Urinary bladder (tissue), 4 donors: ENCODE results near the gene IFT20. TPM values are rescaled to one million over a fixed set of nuclear protein-coding genes. Genes with fewer than 3 reads are reported as not detected.

Source experiments
- DNase-seq: peaks from one replicate; pipeline ENCODE4 v3.0.0-alpha.2; 2015; ENCODE audit errors: extremely low spot score
- H3K27ac ChIP-seq: one replicate; pipeline ENCODE4 v1.5.1; 2013; ENCODE audit warnings: low read depth, mild to moderate bottlenecking, moderate library complexity
- H3K36me3 ChIP-seq: one replicate; pipeline ENCODE4 v1.6.1; 2013; ENCODE audit warnings: mild to moderate bottlenecking, moderate library complexity; ENCODE audit not compliant: insufficient read depth
- H3K4me1 ChIP-seq: one replicate; pipeline ENCODE4 v1.6.1; 2013; ENCODE audit warnings: mild to moderate bottlenecking, moderate library complexity; ENCODE audit not compliant: insufficient read depth
- H3K4me3 ChIP-seq: one replicate; pipeline ENCODE4 v1.5.1; 2013; ENCODE audit warnings: low read depth, low read length
- WGBS: extraction: QIAGEN DNeasy Blood & Tissue Kit; methylation state at CpG from one replicate; pipeline ENCODE4 v1.1.7; 2013; 5-methylcytosine and 5-hydroxymethylcytosine counted together
- polyA plus RNA-seq: library from polyadenylated mRNA; stranded (reverse); fragments of 200-250 nt; gene quantifications from one replicate; pipeline ENCODE4 v1.2.3, GENCODE V29; 2013
- total RNA-seq: library from RNA; depleted of rRNA; stranded (reverse); fragments of >200 nt; gene quantifications from one replicate; pipeline ENCODE4 v1.2.3, GENCODE V29; 2014
- donor health status: healthy with polysubstance abuse.
- donor health status: healthy.

Gene IFT20, protein sequence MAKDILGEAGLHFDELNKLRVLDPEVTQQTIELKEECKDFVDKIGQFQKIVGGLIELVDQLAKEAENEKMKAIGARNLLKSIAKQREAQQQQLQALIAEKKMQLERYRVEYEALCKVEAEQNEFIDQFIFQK
- total RNA-seq (57.4 TPM), polyA plus RNA-seq (45.4 TPM)

DNA sequence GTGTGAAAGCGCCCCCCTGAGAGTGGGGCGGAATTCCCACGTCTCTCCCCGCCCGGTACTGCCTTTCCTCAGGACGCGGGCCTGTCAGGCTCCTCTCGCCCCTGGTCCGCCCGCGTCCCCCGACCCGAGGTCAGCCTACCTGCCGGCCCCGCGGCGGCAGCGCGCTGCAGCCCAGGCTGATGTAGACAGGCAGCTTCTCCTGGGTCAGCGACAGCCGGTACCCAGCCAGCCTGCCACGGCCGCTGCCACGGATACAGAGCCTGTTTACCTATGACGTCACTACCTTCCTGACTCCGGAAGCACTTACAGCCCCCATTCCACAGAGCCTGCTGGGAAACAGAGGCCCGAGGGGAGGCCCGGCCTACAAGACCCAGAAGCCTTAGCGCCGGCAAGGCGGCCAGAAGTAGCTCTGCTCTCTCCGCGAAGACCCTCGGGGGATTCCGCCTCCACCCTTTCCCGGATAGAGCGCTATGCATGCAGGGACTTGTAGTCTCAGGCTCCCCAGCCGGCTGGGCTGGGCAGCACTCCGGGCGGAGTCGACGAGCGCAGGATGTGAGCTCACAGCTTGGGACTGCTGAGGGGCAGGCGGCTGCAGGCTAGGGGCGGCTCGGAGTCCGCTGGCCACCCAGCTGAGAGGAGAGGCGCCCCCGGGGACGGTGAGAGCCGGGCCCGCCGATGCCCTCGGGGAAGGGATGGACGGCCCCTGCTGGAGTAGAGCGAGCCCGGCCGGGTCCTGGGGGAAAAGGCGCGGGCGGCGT, at the start of gene IFT20, which contains the start of gene TNFAIP1:
Gene IFT20 (minus strand): TSS at position 272 of the 758 bp plus-strand sequence. CDS start 3,487 bp downstream, outside the sequence.
Gene TNFAIP1 (plus strand): TSS at position 561 of the 758 bp plus-strand sequence. CDS start 3,761 bp downstream, outside the sequence.
- peak within 1 kb of the TSS; percentile 82 for H3K27ac ChIP-seq
- no peaks in the 10 kb centered on the region for H3K4me1 ChIP-seq
- DNase-seq = peak; percentile 99
- peak within 1 kb of the TSS; percentile 78 for H3K4me3 ChIP-seq
- peaks cover 4% of the 10 kb centered on the region for H3K36me3 ChIP-seq
- WGBS = under 1% methylated on average over 62 of the region's 62 CpGs

DNA sequence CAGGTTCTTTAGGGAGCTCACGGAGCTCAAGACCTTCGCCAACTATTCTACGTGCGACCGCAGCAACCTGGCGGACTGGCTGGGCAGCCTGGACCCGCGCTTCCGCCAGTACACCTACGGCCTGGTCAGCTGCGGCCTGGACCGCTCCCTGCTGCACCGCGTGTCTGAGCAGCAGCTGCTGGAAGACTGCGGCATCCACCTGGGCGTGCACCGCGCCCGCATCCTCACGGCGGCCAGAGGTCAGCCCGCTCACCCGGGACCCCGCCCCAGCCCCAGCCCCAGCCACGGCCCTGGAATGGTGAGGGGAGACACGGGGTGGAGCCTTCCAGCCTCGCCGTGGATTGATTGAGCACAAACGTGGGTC, 49.7 kb upstream of the IFT20 start:
- Histone ChIP-seq H3K4me3 (peak overlapping the region; percentile 35), H3K36me3 (no peaks in the 10 kb centered on the region), H3K27ac (no peak overlapping the region), H3K4me1 (no peaks in the 10 kb centered on the region)
- DNase-seq = no peak
- WGBS = 49% methylated on average over 29 of the region's 29 CpGs

DNA sequence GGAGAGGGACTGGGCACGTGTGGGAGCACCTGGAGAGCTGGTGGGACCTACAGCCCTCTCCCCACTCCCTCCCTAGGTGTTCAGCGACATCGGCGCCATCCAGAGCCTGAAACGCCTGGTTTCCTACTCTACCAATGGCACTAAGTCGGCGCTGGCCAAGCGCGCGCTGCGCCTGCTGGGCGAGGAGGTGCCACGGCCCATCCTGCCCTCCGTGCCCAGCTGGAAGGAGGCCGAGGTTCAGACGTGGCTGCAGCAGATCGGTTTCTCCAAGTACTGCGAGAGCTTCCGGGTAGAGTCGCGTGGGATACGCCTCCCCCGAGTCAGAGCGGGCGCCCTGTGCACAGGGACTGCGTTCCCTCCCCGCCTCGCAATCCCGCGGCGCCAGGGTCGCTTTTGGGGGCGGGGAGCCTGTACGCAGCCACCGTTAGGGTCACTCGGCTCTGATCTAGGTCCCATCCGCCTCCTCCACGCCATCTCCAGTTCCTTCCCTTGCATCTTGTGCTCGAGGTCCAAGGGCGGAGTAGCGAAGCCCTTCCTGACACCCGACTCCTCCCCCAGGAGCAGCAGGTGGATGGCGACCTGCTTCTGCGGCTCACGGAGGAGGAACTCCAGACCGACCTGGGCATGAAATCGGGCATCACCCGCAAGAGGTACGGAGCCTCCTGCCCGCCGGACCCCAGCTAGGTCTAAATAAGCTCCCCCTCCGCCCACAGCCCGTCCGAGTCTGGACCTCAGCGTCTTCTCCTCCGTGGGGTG, 49.2 kb upstream of the IFT20 start:
- WGBS = 45% methylated on average over 56 of the region's 56 CpGs

DNA sequence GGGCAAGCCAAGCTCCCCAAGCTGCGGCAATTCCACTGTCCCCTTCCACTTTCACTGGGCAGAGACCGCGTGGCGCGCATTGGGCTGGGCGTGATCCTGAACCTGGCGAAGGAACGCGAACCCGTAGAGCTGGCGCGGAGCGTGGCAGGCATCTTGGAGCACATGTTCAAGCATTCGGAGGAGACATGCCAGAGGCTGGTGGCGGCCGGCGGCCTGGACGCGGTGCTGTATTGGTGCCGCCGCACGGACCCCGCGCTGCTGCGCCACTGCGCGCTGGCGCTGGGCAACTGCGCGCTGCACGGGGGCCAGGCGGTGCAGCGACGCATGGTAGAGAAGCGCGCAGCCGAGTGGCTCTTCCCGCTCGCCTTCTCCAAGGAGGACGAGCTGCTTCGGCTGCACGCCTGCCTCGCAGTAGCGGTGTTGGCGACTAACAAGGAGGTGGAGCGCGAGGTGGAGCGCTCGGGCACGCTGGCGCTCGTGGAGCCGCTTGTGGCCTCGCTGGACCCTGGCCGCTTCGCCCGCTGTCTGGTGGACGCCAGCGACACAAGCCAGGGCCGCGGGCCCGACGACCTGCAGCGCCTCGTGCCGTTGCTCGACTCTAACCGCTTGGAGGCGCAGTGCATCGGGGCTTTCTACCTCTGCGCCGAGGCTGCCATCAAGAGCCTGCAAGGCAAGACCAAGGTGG, 46.0 kb upstream of the IFT20 start:
- H3K4me1 ChIP-seq = no peaks in the 10 kb centered on the region
- H3K36me3 ChIP-seq = no peaks in the 10 kb centered on the region
- no peak for DNase-seq
- H3K4me3 ChIP-seq = no peak overlapping the region
- no peak overlapping the region for H3K27ac ChIP-seq
- 31% methylated on average over 72 of the region's 72 CpGs for WGBS

More for the DNA sequence above, 49.2 kb upstream of the IFT20 start:
- peak overlapping the region; percentile 30 for H3K27ac ChIP-seq
- peak overlapping the region; percentile 35 for H3K4me3 ChIP-seq
- no peak for DNase-seq
- H3K4me1 ChIP-seq = no peaks in the 10 kb centered on the region
- no peaks in the 10 kb centered on the region for H3K36me3 ChIP-seq

DNA sequence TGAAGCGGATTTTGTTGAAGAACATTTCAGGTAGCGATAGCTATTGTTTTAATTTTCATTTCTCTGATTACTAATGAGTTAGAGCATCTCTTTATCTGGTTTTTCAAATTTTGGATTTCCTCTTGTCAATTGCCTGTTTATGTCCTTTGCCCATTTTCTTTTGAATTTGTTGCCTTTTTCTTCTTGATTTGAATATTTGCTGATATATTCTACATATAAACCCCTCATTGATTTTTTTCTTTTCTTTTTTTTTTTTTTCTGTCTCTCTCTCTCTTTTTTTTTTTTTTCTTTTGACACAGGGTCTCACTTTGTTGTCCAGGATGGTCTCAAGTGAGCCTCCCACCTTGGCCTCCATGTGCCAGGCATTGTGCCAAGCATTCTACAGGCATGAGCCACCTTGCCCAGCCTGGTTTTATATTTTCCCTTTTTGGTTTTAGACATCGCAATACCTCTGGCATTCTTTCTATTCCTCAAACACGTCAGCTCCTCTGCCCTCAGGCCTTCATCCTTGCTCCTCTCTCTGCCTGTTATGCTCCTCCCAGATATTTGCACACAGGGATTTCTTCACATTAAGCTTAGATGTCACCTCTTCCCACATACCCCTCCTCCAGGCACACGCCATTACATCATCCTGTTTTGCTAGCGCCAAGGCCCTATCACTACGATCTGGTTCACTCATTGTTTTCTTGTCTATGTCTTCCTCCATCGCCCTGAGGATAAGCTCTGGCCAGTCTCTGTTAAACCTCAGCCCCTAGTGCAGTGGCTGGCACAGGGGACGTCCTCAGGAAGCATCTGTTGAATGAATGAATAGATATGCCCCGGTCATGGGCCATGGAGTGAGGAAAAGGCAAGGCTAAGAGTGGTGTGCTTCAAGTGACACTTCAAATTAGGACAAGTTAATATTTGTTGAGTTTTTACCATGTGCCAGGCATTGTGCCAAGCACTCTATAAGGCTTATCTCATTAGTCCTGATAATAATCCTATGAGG, 44.8 kb upstream of the IFT20 start:
- 83% methylated on average over 10 of the region's 10 CpGs for WGBS
- DNase-seq = no peak

DNA sequence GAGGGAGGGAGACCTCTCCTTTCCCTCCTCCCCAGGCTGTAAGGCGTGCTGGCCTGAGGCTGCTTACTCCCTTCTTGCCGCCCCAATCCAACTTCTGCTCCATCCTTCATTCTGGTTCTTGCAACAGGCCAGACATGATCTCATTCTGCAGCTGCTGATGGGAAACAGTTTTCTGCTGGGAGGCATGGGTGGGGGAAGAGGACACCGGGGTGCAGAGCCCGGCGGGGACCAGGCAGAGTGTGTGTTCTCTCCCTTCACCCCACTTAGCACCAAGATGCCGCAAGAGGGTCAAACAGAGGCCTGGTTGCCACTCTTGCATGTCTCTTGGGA, 37.6 kb upstream of the IFT20 start:
- no peak for DNase-seq
- Histone ChIP-seq H3K4me3 (no peak overlapping the region), H3K27ac (no peak overlapping the region), H3K36me3 (no peaks in the 10 kb centered on the region), H3K4me1 (no peaks in the 10 kb centered on the region)
- WGBS = 82% methylated on average over 6 of the region's 6 CpGs

More for the DNA sequence above, 44.8 kb upstream of the IFT20 start:
- Histone ChIP-seq H3K4me1 (no peaks in the 10 kb centered on the region), H3K36me3 (no peaks in the 10 kb centered on the region), H3K27ac (no peak overlapping the region), H3K4me3 (no peak overlapping the region)

DNA sequence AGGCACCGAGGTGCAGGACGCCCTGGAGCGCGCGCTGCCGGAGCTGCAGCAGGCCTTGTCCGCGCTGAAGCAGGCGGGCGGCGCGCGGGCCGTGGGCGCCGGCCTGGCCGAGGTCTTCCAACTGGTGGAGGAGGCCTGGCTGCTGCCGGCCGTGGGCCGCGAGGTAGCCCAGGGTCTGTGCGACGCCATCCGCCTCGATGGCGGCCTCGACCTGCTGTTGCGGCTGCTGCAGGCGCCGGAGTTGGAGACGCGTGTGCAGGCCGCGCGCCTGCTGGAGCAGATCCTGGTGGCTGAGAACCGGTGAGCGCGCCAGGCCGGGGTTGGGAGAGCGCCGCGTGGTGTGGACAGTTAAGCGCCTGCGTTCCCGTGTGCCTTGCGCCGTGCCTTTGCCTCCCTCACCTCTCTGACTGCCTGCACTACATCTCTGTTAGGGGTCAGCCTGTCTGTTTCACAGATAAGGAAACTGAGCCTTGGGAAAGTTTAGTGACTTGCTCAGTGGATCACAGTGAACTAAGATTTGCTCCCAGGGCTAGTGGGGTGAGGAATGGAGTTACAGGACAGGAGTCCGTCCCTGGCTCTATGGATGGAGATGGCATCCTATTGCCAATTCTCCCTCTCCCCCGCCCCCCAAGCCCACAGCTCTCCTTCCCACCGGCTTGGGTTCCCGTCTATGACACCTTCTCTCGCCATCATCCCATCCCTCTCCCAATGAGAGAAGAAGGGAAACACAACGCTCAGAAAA, 37.1 kb upstream of the IFT20 start:
- WGBS = 7% methylated on average over 53 of the region's 53 CpGs
- no peak for DNase-seq
- H3K4me1 ChIP-seq = no peaks in the 10 kb centered on the region
- H3K36me3 ChIP-seq = no peaks in the 10 kb centered on the region
- H3K4me3 ChIP-seq = peak overlapping the region; percentile 49
- peak overlapping the region; percentile 31 for H3K27ac ChIP-seq

DNA sequence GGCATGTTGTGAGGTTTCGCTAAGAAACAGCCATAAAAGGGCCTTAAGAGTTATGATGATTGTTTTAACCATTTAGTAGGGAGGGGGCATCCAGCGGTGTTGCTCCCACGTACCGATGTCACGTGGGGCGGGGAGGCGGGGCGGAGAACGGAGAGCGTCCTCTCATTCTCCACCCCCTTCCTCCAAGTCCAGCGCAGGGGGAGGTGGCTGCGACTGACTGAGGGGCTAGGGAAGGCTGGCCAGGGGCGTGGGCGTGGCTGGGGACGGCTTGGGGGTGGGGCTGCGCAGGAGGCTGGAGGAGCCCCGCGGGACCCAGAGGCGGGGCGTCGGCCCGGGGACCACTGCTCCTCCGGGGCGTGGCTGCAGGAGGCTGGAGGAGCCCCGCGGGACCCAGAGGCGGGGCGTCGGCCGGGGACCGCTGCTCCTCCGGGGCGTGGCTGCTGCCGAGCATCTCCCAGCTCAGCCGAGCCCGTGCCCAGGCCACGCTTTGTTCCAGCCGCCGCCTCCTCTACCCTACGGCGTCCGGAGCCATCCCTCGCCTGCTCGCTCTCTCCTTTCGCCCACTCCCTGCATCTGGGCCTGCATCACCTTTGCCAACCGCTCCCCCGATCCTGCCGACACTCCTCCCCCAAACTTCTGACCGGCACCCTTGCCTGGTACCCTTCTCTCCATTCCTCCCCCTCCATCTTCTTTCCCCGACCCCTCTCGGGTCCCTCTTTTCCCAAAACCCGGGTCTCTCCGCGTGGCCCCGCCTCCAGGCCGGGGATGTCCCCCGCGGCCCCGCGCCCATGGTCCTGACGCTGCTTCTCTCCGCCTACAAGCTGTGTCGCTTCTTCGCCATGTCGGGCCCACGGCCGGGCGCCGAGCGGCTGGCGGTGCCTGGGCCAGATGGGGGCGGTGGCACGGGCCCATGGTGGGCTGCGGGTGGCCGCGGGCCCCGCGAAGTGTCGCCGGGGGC, 36.3 kb upstream of the IFT20 start, which contains the start of gene SARM1:
Gene SARM1 (plus strand): TSS at position 450 of the 958 bp plus-strand sequence. CDS start 339 bp downstream, at position 789.
- Histone ChIP-seq H3K36me3 (no peaks in the 10 kb centered on the region), H3K4me1 (no peaks in the 10 kb centered on the region), H3K4me3 (peak within 1 kb of the TSS; percentile 49), H3K27ac (peak within 1 kb of the TSS; percentile 31)
- peak; percentile 65 for DNase-seq
- WGBS = under 1% methylated on average over 80 of the region's 80 CpGs

DNA sequence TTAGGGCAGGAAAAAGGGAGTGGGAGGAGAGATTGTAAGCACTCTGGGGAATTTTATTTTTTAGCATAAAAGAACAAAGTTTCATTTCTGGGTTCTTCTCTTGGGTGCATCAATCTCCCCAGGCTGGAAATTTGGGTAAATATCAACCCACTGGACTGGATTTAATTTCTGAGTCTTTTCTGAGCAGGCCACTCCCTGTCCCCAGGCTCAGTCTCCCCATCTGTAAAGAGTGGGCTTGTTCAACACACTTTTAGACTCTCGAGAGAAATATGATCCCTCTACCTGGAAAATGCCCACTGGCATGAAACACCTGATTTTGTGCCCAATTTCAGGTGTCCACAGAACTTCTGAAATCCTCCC, 35.5 kb upstream of the IFT20 start:
- Histone ChIP-seq H3K36me3 (no peaks in the 10 kb centered on the region), H3K4me3 (no peak overlapping the region), H3K27ac (no peak overlapping the region), H3K4me1 (no peaks in the 10 kb centered on the region)
- DNase-seq = no peak
- WGBS = 71% methylated on average over 1 of the region's 1 CpG

DNA sequence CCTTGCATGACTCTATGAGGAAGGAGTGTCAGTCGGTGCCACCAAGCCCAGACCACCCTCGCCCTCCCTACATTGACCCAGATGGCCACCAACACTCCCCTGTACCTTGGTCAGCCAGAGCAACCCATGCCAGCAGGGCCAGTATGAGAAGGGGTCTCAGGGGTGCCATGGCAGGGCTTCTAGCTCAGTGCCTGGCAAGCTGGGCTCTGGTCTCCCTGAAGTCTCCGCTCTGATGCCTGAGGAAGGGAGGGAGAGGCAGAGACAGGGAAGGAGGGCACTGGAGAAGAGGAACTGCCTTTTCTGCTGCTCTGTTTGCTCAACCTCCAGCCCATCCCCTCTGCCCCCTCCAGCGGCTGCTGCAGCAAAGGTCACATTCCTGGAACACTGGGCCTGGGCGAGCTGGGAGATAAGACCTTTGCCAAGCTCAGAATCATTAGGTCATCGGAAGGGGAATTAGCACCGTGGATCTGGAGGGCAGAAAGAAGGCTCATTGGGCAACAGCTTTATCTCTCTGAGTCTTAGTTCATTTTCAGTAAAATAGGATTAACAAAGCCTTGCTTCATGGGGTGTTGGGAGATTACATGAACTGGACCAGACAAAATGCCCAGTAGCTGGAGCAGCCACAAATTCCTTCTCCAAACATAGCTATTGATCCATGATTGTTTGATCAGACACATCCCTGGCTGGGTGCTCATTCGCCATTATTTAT, 34.9 kb upstream of the IFT20 start, which contains the start of gene VTN:
Gene VTN (minus strand): TSS at position 273 of the 709 bp plus-strand sequence. CDS start 104 bp downstream, at position 169.
- WGBS = 28% methylated on average over 8 of the region's 8 CpGs
- peak within 1 kb of the TSS; percentile 7 for H3K27ac ChIP-seq
- no peak for DNase-seq
- H3K4me3 ChIP-seq = peak within 1 kb of the TSS; percentile 49
- no peaks in the 10 kb centered on the region for H3K36me3 ChIP-seq
- no peaks in the 10 kb centered on the region for H3K4me1 ChIP-seq

DNA sequence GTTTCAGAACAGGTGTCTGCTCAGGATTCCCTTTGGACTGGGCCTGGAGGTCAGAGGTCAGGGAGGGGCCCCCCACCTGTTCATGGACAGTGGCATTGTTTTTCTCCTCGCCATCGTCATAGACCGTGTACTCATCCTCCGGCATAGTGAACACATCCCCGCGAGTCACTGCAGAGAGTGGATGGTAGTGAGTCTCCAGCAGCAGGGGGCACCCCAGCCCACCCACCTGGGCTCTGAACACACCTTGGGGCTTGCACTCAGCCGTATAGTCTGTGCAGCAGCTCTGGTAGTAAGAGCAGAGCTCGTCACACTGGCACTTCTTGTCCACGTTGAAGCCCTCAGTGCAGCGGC, 34.4 kb upstream of the IFT20 start:
- 72% methylated on average over 10 of the region's 10 CpGs for WGBS
- no peak overlapping the region for H3K27ac ChIP-seq

More for the DNA sequence above, 34.4 kb upstream of the IFT20 start:
- Histone ChIP-seq H3K4me3 (no peak overlapping the region), H3K36me3 (no peaks in the 10 kb centered on the region), H3K4me1 (no peaks in the 10 kb centered on the region)
- no peak for DNase-seq
